ENCODE data around the gene IGSF21.

- TF ChIP-seq EZH2phosphoT487 (IDR thresholded peaks at IDR 0.05; ENCODE audit: borderline replicate concordance, low read length) = no peak
- peak; percentile 60 for TF ChIP-seq CTCF (IDR thresholded peaks at IDR 0.05; ENCODE audit: low read depth, low read length, poor library complexity, severe bottlenecking)
Observed at GRCh38 chr1:18324246-18324645, 216.6 kb downstream of the IGSF21 start.
